ENCODE data around the gene KLHL29.

- no peak for TF ChIP-seq CTCF (conservative IDR thresholded peaks at IDR 0.05)
- no peak for TF ChIP-seq ZFX (IDR thresholded peaks at IDR 0.05)
Observed at GRCh38 chr2:23400703-23401102, 15.7 kb downstream of the KLHL29 start.
